GM18498 (cell line): Measurements from ENCODE around the gene PRKAG1.

Experiments used
- ATAC-seq: cut with Tn5 transposase; IDR thresholded peaks from one replicate; pipeline ENCODE4 v1.9.1; 2021; ENCODE audit warnings: mild to moderate bottlenecking, moderate library complexity; ENCODE audit not compliant: unreplicated experiment

Gene PRKAG1

GRCh38 chr12:48986720-48987291 is 31.8 kb downstream of the PRKAG1 start:
- ATAC-seq: no peak

GRCh38 chr12:48985901-48986300 is 32.7 kb downstream of the PRKAG1 start:
- ATAC-seq: no peak

DNA sequence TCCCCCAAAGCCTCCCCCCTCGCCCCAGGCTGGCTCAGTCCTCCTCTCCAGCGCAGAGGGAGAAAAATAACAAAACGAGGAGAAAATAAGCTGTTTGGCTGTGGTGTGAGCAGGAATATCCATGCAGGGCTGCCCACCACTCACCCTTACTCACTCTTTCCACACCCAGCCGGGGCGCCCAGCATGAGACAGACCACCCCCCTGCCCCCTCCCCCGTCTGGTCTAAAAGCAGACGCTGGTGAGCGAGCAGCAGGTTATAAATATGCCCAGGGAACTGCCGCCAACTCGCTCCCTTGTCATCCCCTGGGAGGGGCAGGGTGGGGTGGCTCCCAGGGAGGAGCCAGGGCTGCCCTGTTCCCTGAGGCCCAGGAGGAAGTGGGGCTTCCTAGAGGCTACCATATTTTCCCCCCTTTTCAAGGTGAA is 33.1 kb downstream of the PRKAG1 start:
- no peak for ATAC-seq

- no peak for ATAC-seq
Measured at GRCh38 chr12:48982397-48983080, 36.0 kb downstream of the PRKAG1 start.

- ATAC-seq: no peak
Measured at GRCh38 chr12:48981757-48982157, 36.8 kb downstream of the PRKAG1 start.

GRCh38 chr12:48980953-48981756 is 37.4 kb downstream of the PRKAG1 start:
- ATAC-seq: no peak

- no peak for ATAC-seq
Measured at GRCh38 chr12:48980389-48980952, 38.1 kb downstream of the PRKAG1 start.

GRCh38 chr12:48979602-48980388 is 38.8 kb downstream of the PRKAG1 start:
- ATAC-seq: no peak

GRCh38 chr12:48978741-48979601 is 39.6 kb downstream of the PRKAG1 start:
- no peak for ATAC-seq

DNA sequence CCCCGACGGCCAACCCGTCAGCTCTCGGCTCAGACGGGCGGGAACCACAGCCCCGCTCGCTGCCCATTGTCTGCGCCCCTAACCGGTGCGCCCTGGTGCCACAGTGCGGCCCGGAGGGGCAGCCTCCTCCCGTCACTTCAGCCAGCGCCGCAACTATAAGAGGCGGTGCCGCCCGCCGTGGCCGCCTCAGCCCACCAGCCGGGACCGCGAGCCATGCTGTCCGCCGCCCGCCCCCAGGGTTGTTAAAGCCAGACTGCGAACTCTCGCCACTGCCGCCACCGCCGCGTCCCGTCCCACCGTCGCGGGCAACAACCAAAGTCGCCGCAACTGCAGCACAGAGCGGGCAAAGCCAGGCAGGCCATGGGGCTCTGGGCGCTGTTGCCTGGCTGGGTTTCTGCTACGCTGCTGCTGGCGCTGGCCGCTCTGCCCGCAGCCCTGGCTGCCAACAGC is 40.3 kb downstream of the PRKAG1 start, which contains the start of gene WNT1:
TSS of gene WNT1 (plus strand) at position 32 of the 450 bp plus-strand sequence. CDS start at position 361, 329 bp downstream.
- no peak for ATAC-seq

- peak; percentile 63 for ATAC-seq
Measured at GRCh38 chr12:48977290-48978281, 41.0 kb downstream of the PRKAG1 start.

- ATAC-seq: no peak
Measured at GRCh38 chr12:48973941-48974673, 44.5 kb downstream of the PRKAG1 start.

DNA sequence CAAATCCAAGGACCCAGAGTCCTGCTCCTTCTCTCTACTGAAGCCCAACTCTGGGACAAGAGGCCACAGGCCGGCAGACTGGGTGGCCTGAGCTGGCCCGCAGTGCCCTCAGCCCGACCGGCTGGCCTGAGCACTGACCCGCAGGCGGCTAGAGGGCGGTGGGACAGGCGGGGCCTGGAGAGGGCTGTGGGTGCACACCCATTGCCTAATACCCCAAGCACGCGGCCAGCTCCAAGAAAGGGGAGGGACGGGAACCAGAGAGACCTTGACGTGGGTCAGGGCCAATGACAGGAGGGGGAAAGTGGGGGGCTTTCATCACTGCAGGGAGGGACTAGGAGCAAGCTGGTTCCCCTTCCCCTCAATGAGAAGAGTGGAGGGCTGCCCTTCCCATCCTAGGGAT is 45.0 kb downstream of the PRKAG1 start:
- ATAC-seq: no peak

DNA sequence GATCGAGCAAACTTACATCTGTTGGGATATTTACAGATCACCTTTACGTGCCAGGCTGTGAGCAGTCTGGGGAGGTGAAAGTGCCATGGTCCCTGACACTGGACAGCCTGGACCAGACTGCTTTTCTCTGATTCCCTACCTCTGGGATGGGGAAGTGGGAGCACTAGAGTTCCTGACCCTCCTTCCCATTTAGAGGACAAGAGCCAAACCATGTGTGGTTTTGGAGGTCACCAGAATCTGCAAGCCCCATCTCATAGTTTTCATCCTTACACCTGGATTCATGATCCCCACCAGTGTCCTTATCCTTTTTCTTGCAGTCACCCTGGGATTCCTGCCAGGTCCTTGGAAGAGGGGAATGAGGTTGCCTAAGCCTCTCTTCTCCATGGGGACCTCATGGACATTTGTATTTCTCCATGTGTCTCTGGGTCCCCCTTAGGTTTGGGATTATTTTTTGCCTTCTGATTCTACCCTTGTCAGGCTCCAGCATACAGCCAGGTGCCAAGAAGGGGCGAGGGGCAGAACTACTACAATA is 45.6 kb downstream of the PRKAG1 start:
- no peak for ATAC-seq

GRCh38 chr12:48972213-48972951 is 46.2 kb downstream of the PRKAG1 start:
- no peak for ATAC-seq

- ATAC-seq: no peak
Measured at GRCh38 chr12:48970702-48971334, 47.8 kb downstream of the PRKAG1 start.
